Nephron progenitor cell (in vitro differentiated cells): ENCODE measurements around the gene ARID5A.
A peak's percentile ranks its signal among the peaks of the same experiment; 100 is the strongest.

Experiments
- DNase-seq: peaks from one replicate; pipeline ENCODE4 v3.0.0; 2021
- H3K27ac Mint-ChIP-seq: 2 replicates; pipeline ENCODE4 v1.8.0; 2021; ENCODE audit warnings: mild to moderate bottlenecking, moderate library complexity, mixed read lengths
- H3K27me3 Mint-ChIP-seq: 2 replicates; pipeline ENCODE4 v1.8.0; 2021; ENCODE audit warnings: mild to moderate bottlenecking, low read depth, mixed read lengths; ENCODE audit not compliant: poor library complexity
- H3K36me3 Mint-ChIP-seq: 2 replicates; pipeline ENCODE4 v1.8.0; 2021; ENCODE audit warnings: low read depth, mixed read lengths
- H3K4me1 Mint-ChIP-seq: 2 replicates; pipeline ENCODE4 v1.8.0; 2021; ENCODE audit warnings: mixed read lengths
- H3K4me3 Mint-ChIP-seq: 2 replicates; pipeline ENCODE4 v1.8.0; 2021; ENCODE audit warnings: mild to moderate bottlenecking, moderate library complexity, mixed read lengths
- H3K9me3 Mint-ChIP-seq: 2 replicates; pipeline ENCODE4 v1.8.0; 2021; ENCODE audit warnings: mild to moderate bottlenecking, moderate library complexity, mixed read lengths
- CTCF ChIP-seq: fragments of 200-600 bp; sonication (generic); IDR thresholded peaks from 2 replicates; pipeline ENCODE4 v1.5.0; 2021; ENCODE audit warnings: antibody characterized with exemption

The ARID5A gene

GRCh38 chr2:96501886-96502810 is 34.4 kb upstream of the ARID5A start:
- Mint-ChIP-seq H3K27ac (no peak overlapping the region), H3K36me3 (no peaks in the 10 kb centered on the region), H3K27me3 (peaks cover 12% of the 10 kb centered on the region), H3K4me1 (peaks cover 25% of the 10 kb centered on the region), H3K4me3 (no peak overlapping the region), H3K9me3 (no peaks in the 10 kb centered on the region)
- TF ChIP-seq CTCF, result no peak
- DNase-seq, result no peak

- no peaks in the 10 kb centered on the region for H3K9me3 Mint-ChIP-seq
- H3K36me3 Mint-ChIP-seq, result no peaks in the 10 kb centered on the region
- no peak overlapping the region for H3K27ac Mint-ChIP-seq
- DNase-seq, result no peak
- no peak for TF ChIP-seq CTCF
- H3K4me3 Mint-ChIP-seq, result no peak overlapping the region
- H3K27me3 Mint-ChIP-seq, result peaks cover 7% of the 10 kb centered on the region
- peaks cover 33% of the 10 kb centered on the region for H3K4me1 Mint-ChIP-seq
These were observed 33.5 kb upstream of the ARID5A start for GRCh38 chr2:96502891-96503636.

- no peak overlapping the region for H3K27ac Mint-ChIP-seq
- no peaks in the 10 kb centered on the region for H3K9me3 Mint-ChIP-seq
- no peak for TF ChIP-seq CTCF
- H3K4me3 Mint-ChIP-seq, result no peak overlapping the region
- no peak for DNase-seq
- no peaks in the 10 kb centered on the region for H3K36me3 Mint-ChIP-seq
- peaks cover 4% of the 10 kb centered on the region for H3K27me3 Mint-ChIP-seq
- peaks cover 33% of the 10 kb centered on the region for H3K4me1 Mint-ChIP-seq
These were observed 32.8 kb upstream of the ARID5A start for GRCh38 chr2:96503637-96504243.

- TF ChIP-seq CTCF, result no peak
- Mint-ChIP-seq H3K4me1 (peaks cover 40% of the 10 kb centered on the region), H3K36me3 (no peaks in the 10 kb centered on the region), H3K9me3 (no peaks in the 10 kb centered on the region), H3K27ac (peak within 1 kb of the TSS; percentile 23), H3K4me3 (no peak within 1 kb of the TSS), H3K27me3 (peaks cover 14% of the 10 kb centered on the region)
- peak; percentile 40 for DNase-seq
These were observed 31.2 kb upstream of the ARID5A start, which contains the start of gene NEURL3 for GRCh38 chr2:96505231-96505889. Gene NEURL3 (minus strand): TSS chr2:96505357. CDS start chr2:96505286, 71 bp downstream.

GRCh38 chr2:96506016-96506906 is 30.3 kb upstream of the ARID5A start:
- no peaks in the 10 kb centered on the region for H3K9me3 Mint-ChIP-seq
- no peak for DNase-seq
- no peak overlapping the region for H3K27ac Mint-ChIP-seq
- peaks cover 15% of the 10 kb centered on the region for H3K27me3 Mint-ChIP-seq
- H3K4me3 Mint-ChIP-seq, result no peak overlapping the region
- no peaks in the 10 kb centered on the region for H3K36me3 Mint-ChIP-seq
- no peak for TF ChIP-seq CTCF
- H3K4me1 Mint-ChIP-seq, result peaks cover 40% of the 10 kb centered on the region
